ENCODE data around the gene STRBP. TPM values are rescaled to one million over a fixed set of nuclear protein-coding genes. Genes with fewer than 3 reads are reported as not detected.

STRBP gene
- total and polyA plus RNA-seq, 9 of the 15 experiments (the other 6 are each of a cell fraction or from before 2014, with no cell fraction given) = 27.7 to 84.0 (median 70.2) TPM

GRCh38 chr9:123291736-123292135, 23.4 kb upstream of the STRBP start:
- no peak for FAIRE-seq
- Histone ChIP-seq H4K20me1 (replicated peaks; ENCODE audit: control insufficient read depth, insufficient read depth, low read length) (no peaks in the 10 kb centered on the region), H3K9me3 (replicated peaks; ENCODE audit: control insufficient read depth, insufficient read depth, low read depth, low read length) (no peaks in the 10 kb centered on the region), H3K79me2 (ENCODE audit: control insufficient read depth, insufficient read depth, low read length) (no peaks in the 10 kb centered on the region), H3K4me2 (ENCODE audit: insufficient read depth, low read length) (no peak overlapping the region), H2AFZ (ENCODE audit: low read depth, low read length) (no peak overlapping the region), H3K9ac (ENCODE audit: insufficient read depth in 1 of 2, low read depth in 2 of 2, low read length in 2 of 2) (no peak overlapping the region), H3K27me3 (ENCODE audit: control insufficient read depth in 2 of 2, insufficient read depth in 2 of 2, low read length in 2 of 2) (no peaks in the 10 kb centered on the region), H3K9me1 (ENCODE audit: control insufficient read depth, insufficient read depth, low read length) (no peaks in the 10 kb centered on the region), H3K27ac (ENCODE audit: extremely low read depth, low read depth, low read length) (no peak overlapping the region), H3K4me3 (no peak overlapping the region), H3K4me1 (replicated peaks in 1 of 2; ENCODE audit: control insufficient read depth in 2 of 2, insufficient read depth in 2 of 2, low read length in 2 of 2) (peaks cover 0 to 3% of the 10 kb centered on the region in 2 experiments; a peak in 2 of 5 replicates), H3K36me3 (ENCODE audit: control insufficient read depth, insufficient read depth, low read length) (no peaks in the 10 kb centered on the region)
- 44% methylated on average over 4 of the region's 4 CpGs for WGBS (ENCODE audit: insufficient coverage, low coverage, missing lambda C conversion rate)
- intact Hi-C loops (cut with micrococcal nuclease) = no loop called here
- POLR2A ChIA-PET = interaction anchor here (1.6 kb wide), 1 partner anchor 13 kb away, joined by 8 read pairs; no protein-coding TSS in a partner anchor
- DNase-seq (ENCODE audit: extremely low read depth in 1 of 4, low spot score in 3 of 4) = peak in 1 of 4 experiments; percentile 18
- BruUV-seq (replicated peaks) = no TSS peak
- CTCF ChIA-PET (ENCODE audit: low intra/inter-chr PET ratio) = no interaction called here
- in situ Hi-C loops (cut with MboI) = no loop called here
- no peak for ATAC-seq
- TF ChIP-seq BCOR (IDR thresholded peaks at IDR 0.05) (peak; percentile 89), ZBTB40 (IDR thresholded peaks at IDR 0.05) (no peak), ZBTB40 (CRISPR knock-in tag; IDR thresholded peaks at IDR 0.05) (no peak), MYBL2 (IDR thresholded peaks at IDR 0.05; ENCODE audit: low read depth) (peak; percentile 82), MYBL2 (CRISPR knock-in tag; IDR thresholded peaks at IDR 0.05; ENCODE audit: borderline replicate concordance) (no peak), KDM1A (IDR thresholded peaks at IDR 0.05) (peak; percentile 82 to 88), SRSF1 (IDR thresholded peaks at IDR 0.05; ENCODE audit: low read depth, low read length) (no peak), EHMT2 (IDR thresholded peaks at IDR 0.05) (peak; percentile 95), RBM25 (IDR thresholded peaks at IDR 0.05; ENCODE audit: low read depth, low read length, severe bottlenecking) (peak; percentile 90), CHD4 (IDR thresholded peaks at IDR 0.05; ENCODE audit: insufficient read depth, insufficient replicate concordance, low read depth, low read length, poor library complexity, severe bottlenecking) (peak; percentile 35)
- TF ChIP-seq, protein P1, sequence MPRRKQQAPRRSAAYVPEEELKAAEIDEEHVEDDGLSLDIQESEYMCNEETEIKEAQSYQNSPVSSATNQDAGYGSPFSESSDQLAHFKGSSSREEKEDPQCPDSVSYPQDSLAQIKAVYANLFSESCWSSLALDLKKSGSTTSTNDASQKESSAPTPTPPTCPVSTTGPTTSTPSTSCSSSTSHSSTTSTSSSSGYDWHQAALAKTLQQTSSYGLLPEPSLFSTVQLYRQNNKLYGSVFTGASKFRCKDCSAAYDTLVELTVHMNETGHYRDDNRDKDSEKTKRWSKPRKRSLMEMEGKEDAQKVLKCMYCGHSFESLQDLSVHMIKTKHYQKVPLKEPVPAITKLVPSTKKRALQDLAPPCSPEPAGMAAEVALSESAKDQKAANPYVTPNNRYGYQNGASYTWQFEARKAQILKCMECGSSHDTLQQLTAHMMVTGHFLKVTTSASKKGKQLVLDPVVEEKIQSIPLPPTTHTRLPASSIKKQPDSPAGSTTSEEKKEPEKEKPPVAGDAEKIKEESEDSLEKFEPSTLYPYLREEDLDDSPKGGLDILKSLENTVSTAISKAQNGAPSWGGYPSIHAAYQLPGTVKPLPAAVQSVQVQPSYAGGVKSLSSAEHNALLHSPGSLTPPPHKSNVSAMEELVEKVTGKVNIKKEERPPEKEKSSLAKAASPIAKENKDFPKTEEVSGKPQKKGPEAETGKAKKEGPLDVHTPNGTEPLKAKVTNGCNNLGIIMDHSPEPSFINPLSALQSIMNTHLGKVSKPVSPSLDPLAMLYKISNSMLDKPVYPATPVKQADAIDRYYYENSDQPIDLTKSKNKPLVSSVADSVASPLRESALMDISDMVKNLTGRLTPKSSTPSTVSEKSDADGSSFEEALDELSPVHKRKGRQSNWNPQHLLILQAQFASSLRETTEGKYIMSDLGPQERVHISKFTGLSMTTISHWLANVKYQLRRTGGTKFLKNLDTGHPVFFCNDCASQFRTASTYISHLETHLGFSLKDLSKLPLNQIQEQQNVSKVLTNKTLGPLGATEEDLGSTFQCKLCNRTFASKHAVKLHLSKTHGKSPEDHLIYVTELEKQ (CRISPR knock-in tag; IDR thresholded peaks at IDR 0.05) = no peak

Measured in K562 (cell line).